GM11168 (cell line): ENCODE results near the gene CUEDC1.

ENCODE experiments used
- in situ Hi-C: fragments of 300-500 bp; cut with MboI; formaldehyde crosslinking; loops from one replicate; pipeline ENCODE4 v1.12.0; 2022; ENCODE audit warnings: low sequenced_read_pairs; ENCODE audit not compliant: unreplicated experiment

CUEDC1 gene

GRCh38 chr17:57902800-57903759 is 52.1 kb downstream of the CUEDC1 start:
- in situ Hi-C loops, result no loop called here

GRCh38 chr17:57902117-57902799 is 53.0 kb downstream of the CUEDC1 start:
- in situ Hi-C loops, result no loop called here

DNA sequence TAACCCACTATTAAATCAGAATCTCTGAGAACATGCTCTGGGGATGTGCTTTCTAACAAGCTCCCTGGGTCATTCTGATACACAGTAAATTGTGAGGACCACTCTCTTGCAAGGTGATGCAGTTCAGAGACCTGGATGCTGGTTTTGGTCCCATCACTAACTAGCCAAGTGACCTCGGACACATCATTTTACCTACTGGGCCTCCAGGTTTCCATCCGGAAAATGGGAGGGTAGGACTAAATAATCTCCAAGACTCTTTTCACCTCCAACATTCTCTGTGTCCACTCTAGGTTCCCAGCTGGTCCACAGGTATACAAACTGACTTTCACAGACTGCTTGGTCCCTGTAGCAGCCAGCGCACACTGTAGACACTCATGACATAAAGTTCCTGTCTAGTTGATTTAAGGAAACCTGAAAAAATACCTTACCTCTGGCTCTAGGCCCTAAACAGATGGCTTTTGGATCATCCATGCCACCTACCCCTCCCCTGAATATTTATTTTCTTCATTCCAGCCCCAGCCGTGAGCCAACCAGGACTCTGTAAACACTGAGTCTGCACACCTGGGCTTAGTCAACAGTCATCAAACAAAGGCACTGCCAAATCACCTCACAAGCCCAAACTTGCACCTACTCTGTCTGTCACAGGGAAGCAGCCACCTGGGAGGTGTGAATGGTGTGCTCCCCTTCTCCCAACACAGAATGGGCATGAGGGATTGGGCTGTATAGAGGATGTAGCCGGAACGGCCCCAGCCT is 54.0 kb downstream of the CUEDC1 start:
- in situ Hi-C loops, result no loop called here

GRCh38 chr17:57899822-57900221 is 55.4 kb downstream of the CUEDC1 start:
- in situ Hi-C loops, result no loop called here

- in situ Hi-C loops, result no loop called here
Measured at GRCh38 chr17:57899391-57899790, 55.8 kb downstream of the CUEDC1 start.

- in situ Hi-C loops, result no loop called here
Measured at GRCh38 chr17:57898487-57899311, 56.5 kb downstream of the CUEDC1 start.

- in situ Hi-C loops, result no loop called here
Measured at GRCh38 chr17:57895382-57896060, 59.7 kb downstream of the CUEDC1 start.

GRCh38 chr17:57894848-57895247 is 60.4 kb downstream of the CUEDC1 start:
- in situ Hi-C loops, result loop anchor here (5.0 kb wide), 1 partner anchor 102 kb away; no protein-coding TSS in a partner anchor

DNA sequence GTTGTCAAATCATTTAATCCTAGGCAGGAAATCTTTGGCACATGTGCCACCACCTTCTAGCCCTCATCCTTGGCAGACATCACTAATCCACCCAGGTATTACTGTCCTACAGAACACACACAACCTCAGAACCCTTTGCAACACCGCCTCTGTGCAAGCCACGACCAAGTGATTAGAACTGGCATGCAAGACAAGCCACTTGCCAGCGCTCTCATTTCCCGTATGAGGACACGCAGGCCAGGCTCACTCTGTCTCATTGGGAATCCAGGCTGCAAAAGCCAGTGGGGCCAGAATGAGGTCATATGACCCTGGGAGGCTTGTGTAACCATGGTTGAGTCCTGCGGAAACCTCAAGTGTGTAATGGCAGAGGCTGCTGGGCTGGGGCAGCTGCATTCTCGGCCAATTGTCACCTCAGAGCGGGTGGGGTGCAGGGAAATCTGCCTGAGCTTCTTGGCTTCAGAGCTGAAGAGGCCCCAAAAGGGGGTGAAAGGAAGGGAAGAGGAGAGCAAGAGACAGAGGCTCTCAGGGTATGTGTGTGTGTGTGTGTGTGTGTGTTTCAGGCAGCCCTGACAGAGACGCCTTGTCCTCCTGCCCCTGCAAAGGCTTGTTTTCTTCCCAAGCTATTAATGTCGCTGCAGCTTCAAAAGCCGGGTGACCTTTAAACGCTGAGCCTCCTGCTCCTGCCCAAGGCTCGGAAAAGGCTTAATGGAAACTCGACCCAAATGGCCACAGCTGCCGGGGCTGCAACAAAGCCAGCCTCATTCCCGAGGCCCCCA is 62.2 kb downstream of the CUEDC1 start:
- in situ Hi-C loops, result loop anchor here (5.0 kb wide), 1 partner anchor 104 kb away; no protein-coding TSS in a partner anchor

GRCh38 chr17:57892146-57892819 is 62.9 kb downstream of the CUEDC1 start:
- in situ Hi-C loops, result loop anchor here (5.0 kb wide), 1 partner anchor 105 kb away; no protein-coding TSS in a partner anchor

- in situ Hi-C loops, result loop anchor here (5.0 kb wide), 1 partner anchor 106 kb away; no protein-coding TSS in a partner anchor
Measured at GRCh38 chr17:57890857-57891232, 64.4 kb downstream of the CUEDC1 start.

- in situ Hi-C loops, result loop anchor here (5.0 kb wide), 1 partner anchor 107 kb away; no protein-coding TSS in a partner anchor
Measured at GRCh38 chr17:57889892-57890856, 65.0 kb downstream of the CUEDC1 start.

GRCh38 chr17:57889252-57889651 is 66.0 kb downstream of the CUEDC1 start:
- in situ Hi-C loops, result no loop called here

- in situ Hi-C loops, result no loop called here
Measured at GRCh38 chr17:57888311-57889216, 66.6 kb downstream of the CUEDC1 start.

DNA sequence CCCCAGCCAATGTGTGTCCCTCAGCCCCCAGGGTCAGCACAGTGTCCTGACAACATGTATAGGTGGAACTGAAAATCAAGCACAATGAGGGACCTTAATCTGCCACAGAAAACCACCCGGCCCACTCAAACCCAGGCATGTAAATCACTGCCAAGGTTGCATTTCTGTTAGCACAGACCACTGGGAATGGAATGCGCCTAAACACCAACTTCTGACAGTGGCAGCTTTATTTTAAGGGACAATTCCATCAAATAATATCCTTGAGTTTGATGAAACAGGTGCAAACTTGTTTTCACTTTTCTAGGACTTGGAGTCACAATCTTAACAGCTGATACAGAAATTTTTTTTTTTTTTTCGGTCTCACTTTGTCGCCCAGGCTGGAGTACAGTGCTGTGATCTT is 68.1 kb downstream of the CUEDC1 start:
- in situ Hi-C loops, result no loop called here

GRCh38 chr17:57886020-57886419 is 69.2 kb downstream of the CUEDC1 start:
- in situ Hi-C loops, result no loop called here
